Frontal cortex (tissue), 4 donors: ENCODE results near the gene NEFH. TPM values are rescaled to one million over a fixed set of nuclear protein-coding genes. Genes with fewer than 3 reads are reported as not detected.
"Not testable (repeated sequence)": the region's sequence is repeated elsewhere in the genome, so short reads cannot be mapped to it uniquely, and the experiment has no call there.

Source experiments
- DNase-seq, 2 donors: peaks; one replicate each; pipeline ENCODE4 v3.0.0; 2012; ENCODE audit warnings: low spot score in 2 of 2
- FAIRE-seq: peaks from 2 replicates; lab custom pipeline; 2012; peaks lifted over from hg19 to GRCh38; lab: Jason Lieb, UNC
- total RNA-seq: library from RNA; depleted of rRNA; stranded (reverse); fragments of >200 nt; gene quantifications from one replicate; pipeline ENCODE4 v1.2.3, GENCODE V29; 2014
- donor health status: control.
- donor health status: control.
- donor health status: control.

NEFH gene
- total RNA-seq, 1 donor from 2014 or later = 0.41 TPM

- FAIRE-seq (no peak), DNase-seq (no peak)
Observed at GRCh38 chr22:29487426-29487986, 7.5 kb downstream of the NEFH start.

- DNase-seq, FAIRE-seq: not testable (repeated sequence)
Observed at GRCh38 chr22:29489127-29489780, 9.2 kb downstream of the NEFH start.

GRCh38 chr22:29491012-29491411 is 11.0 kb downstream of the NEFH start:
- no peak for DNase-seq
- FAIRE-seq = no peak

- DNase-seq (no peak), FAIRE-seq (no peak)
Observed at GRCh38 chr22:29493636-29494035, 13.6 kb downstream of the NEFH start.

GRCh38 chr22:29499852-29500251 is 19.8 kb downstream of the NEFH start:
- no peak for DNase-seq

GRCh38 chr22:29503811-29504372 is 23.9 kb downstream of the NEFH start:
- peak; percentile 16 to 52 for DNase-seq

More at GRCh38 chr22:29499852-29500251, 19.8 kb downstream of the NEFH start:
- no peak for FAIRE-seq

GRCh38 chr22:29509298-29509697 is 29.3 kb downstream of the NEFH start:
- FAIRE-seq (no peak), DNase-seq (no peak)

More at GRCh38 chr22:29503811-29504372, 23.9 kb downstream of the NEFH start:
- no peak for FAIRE-seq

- DNase-seq = no peak
- FAIRE-seq = no peak
Observed at GRCh38 chr22:29509815-29510214, 29.8 kb downstream of the NEFH start.

GRCh38 chr22:29510542-29510941 is 30.5 kb downstream of the NEFH start:
- FAIRE-seq (no peak), DNase-seq (no peak)

- FAIRE-seq (no peak), DNase-seq (no peak)
Observed at GRCh38 chr22:29511126-29511862, 31.3 kb downstream of the NEFH start.

GRCh38 chr22:29512031-29512430 is 32.0 kb downstream of the NEFH start:
- FAIRE-seq = no peak

GRCh38 chr22:29517215-29517908 is 37.3 kb downstream of the NEFH start:
- DNase-seq (no peak), FAIRE-seq (no peak)

More at GRCh38 chr22:29512031-29512430, 32.0 kb downstream of the NEFH start:
- no peak for DNase-seq

GRCh38 chr22:29518427-29518826 is 38.4 kb downstream of the NEFH start:
- DNase-seq = no peak
- FAIRE-seq = no peak

- FAIRE-seq = no peak
Observed at GRCh38 chr22:29519996-29520395, 40.0 kb downstream of the NEFH start.

GRCh38 chr22:29520851-29521250 is 40.8 kb downstream of the NEFH start:
- no peak for FAIRE-seq
- no peak for DNase-seq

More at GRCh38 chr22:29519996-29520395, 40.0 kb downstream of the NEFH start:
- DNase-seq = no peak

- FAIRE-seq (no peak), DNase-seq (no peak)
Observed at GRCh38 chr22:29521526-29521925, 41.5 kb downstream of the NEFH start.

- FAIRE-seq (no peak), DNase-seq (no peak)
Observed at GRCh38 chr22:29523761-29524160, 43.7 kb downstream of the NEFH start.

GRCh38 chr22:29524442-29525191 is 44.6 kb downstream of the NEFH start:
- DNase-seq (no peak), FAIRE-seq (no peak)

- DNase-seq = no peak
Observed at GRCh38 chr22:29528144-29528543, 48.1 kb downstream of the NEFH start.

More at GRCh38 chr22:29528144-29528543, 48.1 kb downstream of the NEFH start:
- no peak for FAIRE-seq
